Endothelial cell of umbilical vein (primary cell): ENCODE results near the gene CARS1. TPM values are rescaled to one million over a fixed set of nuclear protein-coding genes. Genes with fewer than 3 reads are reported as not detected.

ENCODE experiments used
- BruUV-seq: library from RNA; stranded (reverse); fragments of 400-500 nt; replicated peaks from 2 replicates; lab custom pipeline; 2021; lab: Mats Ljungman, UMichigan
- CTCF ChIA-PET: fragments of 300-600, 350-600 bp; sonication (Branson Sonifier 250); formaldehyde crosslinking; loops from one replicate; lab custom pipeline; 2021; ENCODE audit warnings: antibody characterized with exemption, inconsistent platforms; lab: Charles Lee
- POLR2A ChIA-PET: fragments of 300-600, 350-600 bp; sonication (Branson Sonifier 250); formaldehyde crosslinking; loops from one replicate; lab custom pipeline; 2021; ENCODE audit warnings: antibody characterized with exemption, inconsistent platforms; lab: Charles Lee
- DNase-seq: peaks from one replicate; pipeline ENCODE4 v3.0.0-alpha.2; 2011; ENCODE audit warnings: low read depth, low spot score
- FAIRE-seq: peaks from 2 replicates; lab custom pipeline; 2011; peaks lifted over from hg19 to GRCh38; lab: Jason Lieb, UNC
- H2AFZ ChIP-seq: 2 replicates; pipeline ENCODE4 v1.6.0; 2012; ENCODE audit warnings: low read depth, low read length, control low read depth, inconsistent platforms
- H3K27ac ChIP-seq: 2 replicates; pipeline ENCODE4 v1.5.1; 2011; ENCODE audit warnings: low read depth, mild to moderate bottlenecking, control low read depth, low read length, moderate library complexity; ENCODE audit not compliant: insufficient read depth
- H3K27me3 ChIP-seq, 2 experiments: 2 replicates each; pipeline versions ENCODE4 v1.6.0 to v1.6.1; 2011; ENCODE audit warnings: low read length in 2 of 2, mixed read lengths in 1 of 2; ENCODE audit not compliant: control insufficient read depth in 2 of 2, insufficient read depth in 2 of 2
- H3K36me3 ChIP-seq, 2 experiments: 2 replicates in 1 of 2; 3 replicates in 1 of 2; pipeline ENCODE4 v1.5.1; 2011; ENCODE audit warnings: low read length in 2 of 2, mild to moderate bottlenecking in 1 of 2, moderate library complexity in 1 of 2; ENCODE audit not compliant: control insufficient read depth in 2 of 2, insufficient read depth in 2 of 2; ENCODE audit errors: extremely low read depth in 1 of 2
- H3K4me1 ChIP-seq: 3 replicates; pipeline ENCODE4 v1.5.1; 2011; ENCODE audit warnings: mild to moderate bottlenecking, low read length; ENCODE audit not compliant: control insufficient read depth, insufficient read depth; ENCODE audit errors: extremely low read depth
- H3K4me2 ChIP-seq: 2 replicates; pipeline ENCODE4 v1.6.1; 2011; ENCODE audit warnings: low read length, control low read depth, mixed read lengths; ENCODE audit not compliant: insufficient read depth
- H3K4me3 ChIP-seq, 3 experiments: fragments of 200-600 bp in 1 of 3; sonication (generic), shearing (Covaris generic) in 1 of 3; replicated peaks in 1 of 3; 2 replicates each; pipeline ENCODE4 v1.5.1; 2011 to 2016; ENCODE audit warnings: control low read depth in 3 of 3, low read length in 3 of 3, mild to moderate bottlenecking in 2 of 3, inconsistent platforms in 1 of 3, low read depth in 1 of 3, moderate library complexity in 1 of 3; ENCODE audit not compliant: insufficient read depth in 1 of 3
- H3K79me2 ChIP-seq: 2 replicates; pipeline ENCODE4 v1.6.0; 2012; ENCODE audit warnings: low read length, inconsistent platforms; ENCODE audit not compliant: control insufficient read depth, insufficient read depth
- H3K9ac ChIP-seq: replicated peaks from 2 replicates; pipeline ENCODE3; 2011; ENCODE audit warnings: low read length, control low read depth; ENCODE audit not compliant: insufficient read depth; ENCODE audit errors: extremely low read depth
- H3K9me1 ChIP-seq: replicated peaks from 3 replicates; pipeline ENCODE4 v1.6.0; 2011; ENCODE audit warnings: mild to moderate bottlenecking, low read length; ENCODE audit not compliant: control insufficient read depth, insufficient read depth; ENCODE audit errors: extremely low read depth
- H3K9me3 ChIP-seq: replicated peaks from 2 replicates; pipeline ENCODE4 v1.5.1; 2012; ENCODE audit warnings: low read length, inconsistent platforms; ENCODE audit not compliant: control insufficient read depth, insufficient read depth
- H4K20me1 ChIP-seq: replicated peaks from 2 replicates; pipeline ENCODE3; 2011; ENCODE audit warnings: mild to moderate bottlenecking, low read length; ENCODE audit not compliant: control insufficient read depth, insufficient read depth; ENCODE audit errors: extremely low read depth
- CTCF ChIP-seq, 2 donors: IDR thresholded peaks; 1 replicate in 1 of 2; 2 replicates in 1 of 2; pipeline ENCODE4 v1.5.1; 2011; ENCODE audit warnings: low read length in 2 of 2, mild to moderate bottlenecking in 2 of 2, moderate library complexity in 2 of 2, control low read depth in 1 of 2, inconsistent platforms in 1 of 2, low read depth in 1 of 2; ENCODE audit not compliant: insufficient read depth in 1 of 2; ENCODE audit errors: extremely low read depth in 1 of 2
- EZH2 ChIP-seq: IDR thresholded peaks from 2 replicates; pipeline ENCODE4 v1.6.1; 2012; ENCODE audit warnings: borderline replicate concordance, low read depth, mild to moderate bottlenecking, moderate library complexity, low read length, inconsistent platforms; ENCODE audit not compliant: severe bottlenecking
- FOS ChIP-seq: IDR thresholded peaks from 2 replicates; pipeline ENCODE4 v1.6.1; 2011; ENCODE audit warnings: mild to moderate bottlenecking, low read length, moderate library complexity, borderline replicate concordance; ENCODE audit not compliant: insufficient read depth
- GATA2 ChIP-seq: IDR thresholded peaks from 2 replicates; pipeline ENCODE4 v1.7.0; 2011; ENCODE audit warnings: low read depth, mild to moderate bottlenecking, moderate library complexity, mixed read lengths, low read length; ENCODE audit not compliant: insufficient read length, insufficient read depth
- JUN ChIP-seq: IDR thresholded peaks from 2 replicates; pipeline ENCODE4 v1.6.1; 2011; ENCODE audit warnings: borderline replicate concordance, low read depth; ENCODE audit not compliant: insufficient read length, insufficient read depth
- MAX ChIP-seq: IDR thresholded peaks from 2 replicates; pipeline ENCODE4 v1.6.1; 2011; ENCODE audit not compliant: insufficient read depth, insufficient read length
- MYC ChIP-seq: IDR thresholded peaks from one replicate; pipeline ENCODE4 v1.6.1; 2011; ENCODE audit warnings: mild to moderate bottlenecking, low read depth, low read length
- POLR2A ChIP-seq: IDR thresholded peaks from 2 replicates; pipeline ENCODE4 v1.6.1; 2012; ENCODE audit warnings: low read depth, mild to moderate bottlenecking, control low read depth, low read length
- POLR2AphosphoS5 ChIP-seq: IDR thresholded peaks from 2 replicates; pipeline ENCODE4 v1.6.1; 2012; ENCODE audit warnings: low read depth, mild to moderate bottlenecking, control low read depth, low read length, moderate library complexity; ENCODE audit not compliant: insufficient read depth
- dilution Hi-C: fragments of 300-500 bp; cut with MboI; formaldehyde crosslinking; loops from one replicate; pipeline ENCODE4 v1.15.0; 2019; ENCODE audit warnings: low sequenced_read_pairs; ENCODE audit not compliant: extremely low pct_ligation_motif_present
- intact Hi-C: fragments of 100-400 bp; cut with micrococcal nuclease; formaldehyde crosslinking; loops from one replicate; pipeline ENCODE4 v1.10.0; 2022
- polyA plus RNA-seq, 4 experiments: library from polyadenylated mRNA; depleted of rRNA in 3 of 4; stranded (reverse) in 3 of 4; unstranded in 1 of 4; fragments of >200 nt; gene quantifications; 2 replicates each; pipeline versions ENCODE4 v1.2.1 to v1.2.3, GENCODE V29; 2011 to 2012; ENCODE audit warnings: missing spikeins in 1 of 4
- total RNA-seq: library from RNA; stranded (reverse); gene quantifications from 2 replicates; pipeline ENCODE4 v1.2.3, GENCODE V29; 2021

CARS1 gene
- total and polyA plus RNA-seq, 2 donors (not counting 3 experiments of a cell fraction or from before 2014, with no cell fraction given) = 43.5 to 66.2 TPM

GRCh38 chr11:3102641-3102921 lies 45.4 kb upstream of the CARS1 start:
- Histone ChIP-seq H2AFZ (no peak overlapping the region), H3K36me3 (no peaks in the 10 kb centered on the region), H3K9me3 (no peaks in the 10 kb centered on the region), H3K79me2 (no peaks in the 10 kb centered on the region), H3K9ac (no peak overlapping the region), H3K27ac (no peak overlapping the region), H3K4me2 (no peak overlapping the region), H3K4me1 (peaks cover 4% of the 10 kb centered on the region), H3K9me1 (no peaks in the 10 kb centered on the region), H4K20me1 (no peaks in the 10 kb centered on the region), H3K4me3 (no peak overlapping the region), H3K27me3 (no peaks in the 10 kb centered on the region)
- ChIA-PET POLR2A (no interaction called here), CTCF (interaction anchor here (1.0 to 1.9 kb wide), 3 partner anchors 11 to 53 kb away, joined by 3 to 7 read pairs (median 3); no protein-coding TSS in a partner anchor)
- dilution Hi-C loops = no loop called here
- BruUV-seq = no TSS peak
- TF ChIP-seq FOS (no peak), POLR2A (no peak), POLR2AphosphoS5 (no peak), MYC (no peak), GATA2 (no peak), MAX (no peak), EZH2 (no peak), JUN (no peak), CTCF (IDR thresholded peaks at IDR 0.05; ENCODE audit: extremely low read depth in 1 of 2, insufficient read depth in 1 of 2, low read depth in 1 of 2, low read length in 2 of 2) (no peak)
- no peak for DNase-seq
- FAIRE-seq = no peak
- intact Hi-C loops = no loop called here
